Measurements from ENCODE around the gene NAA40.

Gene NAA40

GRCh38 chr11:63986156-63986931, 47.5 kb downstream of the NAA40 start, which contains the start of gene OTUB1:
Gene OTUB1, plus strand, starts transcription at chr11:63986438. Its CDS starts 19 bp downstream, at chr11:63986457.
- no peak for DNase-seq (ENCODE audit: low read depth, low spot score)

DNA sequence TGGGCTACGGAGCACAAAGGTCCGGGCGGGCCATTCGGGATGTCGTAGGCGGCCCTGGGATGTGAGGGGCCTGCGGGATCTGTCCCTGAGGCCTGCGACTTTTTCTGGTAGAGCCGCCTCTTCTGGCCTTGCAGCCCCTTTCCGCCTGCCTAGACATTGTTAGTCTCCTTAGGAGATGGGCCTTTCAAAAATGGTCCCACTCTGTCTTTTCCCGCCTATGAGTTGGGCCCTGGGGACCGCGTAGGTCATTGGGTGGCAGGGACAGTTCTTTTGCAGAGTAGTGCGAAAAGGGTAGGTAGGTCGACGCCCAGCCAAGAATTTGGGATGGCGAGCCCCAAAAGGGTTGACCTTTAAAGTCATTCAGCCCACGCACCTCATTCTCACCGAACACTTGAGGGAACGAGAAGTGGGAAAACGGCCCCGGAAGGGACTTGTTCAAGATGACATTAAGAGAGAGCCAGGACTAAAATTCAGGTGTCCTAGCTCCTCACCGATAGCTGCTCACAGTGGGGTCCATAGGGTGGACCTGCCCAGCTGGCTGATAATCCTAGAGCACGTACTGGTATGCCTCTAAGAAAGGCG, 48.2 kb downstream of the NAA40 start:
- DNase-seq (ENCODE audit: low read depth, low spot score), result no peak

DNA sequence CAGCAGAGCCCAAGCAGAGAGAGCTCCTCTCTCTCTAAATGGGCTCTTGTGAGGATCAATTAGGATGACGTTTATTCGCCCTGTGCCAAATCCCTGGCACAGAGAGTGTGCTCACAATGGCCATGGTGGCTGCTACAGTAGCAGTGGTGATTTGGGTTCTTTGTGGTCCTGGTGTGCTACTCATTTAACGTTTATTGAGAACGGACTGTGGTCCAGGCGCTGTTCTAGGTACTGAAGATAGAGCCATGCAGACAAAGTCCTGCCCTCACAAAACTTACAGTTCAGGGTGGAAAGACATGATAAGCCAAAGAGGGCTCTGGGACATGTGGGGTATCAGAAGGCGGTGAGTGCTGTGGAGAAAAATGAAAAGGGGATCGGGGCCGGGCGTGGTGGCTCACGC, 52.8 kb downstream of the NAA40 start:
- no peak for DNase-seq (ENCODE audit: low read depth, low spot score)

- DNase-seq (ENCODE audit: low read depth, low spot score), result no peak
Observed at GRCh38 chr11:63993100-63993499, 54.3 kb downstream of the NAA40 start.

- DNase-seq (ENCODE audit: low read depth, low spot score), result no peak
Observed at GRCh38 chr11:63993993-63994392, 55.2 kb downstream of the NAA40 start.

GRCh38 chr11:63996512-63996911, 57.7 kb downstream of the NAA40 start:
- no peak for DNase-seq (ENCODE audit: low read depth, low spot score)

GRCh38 chr11:63997104-63997700, 58.4 kb downstream of the NAA40 start:
- no peak for DNase-seq (ENCODE audit: low read depth, low spot score)

GRCh38 chr11:63997801-63998337, 59.1 kb downstream of the NAA40 start:
- no peak for DNase-seq (ENCODE audit: low read depth, low spot score)

DNA sequence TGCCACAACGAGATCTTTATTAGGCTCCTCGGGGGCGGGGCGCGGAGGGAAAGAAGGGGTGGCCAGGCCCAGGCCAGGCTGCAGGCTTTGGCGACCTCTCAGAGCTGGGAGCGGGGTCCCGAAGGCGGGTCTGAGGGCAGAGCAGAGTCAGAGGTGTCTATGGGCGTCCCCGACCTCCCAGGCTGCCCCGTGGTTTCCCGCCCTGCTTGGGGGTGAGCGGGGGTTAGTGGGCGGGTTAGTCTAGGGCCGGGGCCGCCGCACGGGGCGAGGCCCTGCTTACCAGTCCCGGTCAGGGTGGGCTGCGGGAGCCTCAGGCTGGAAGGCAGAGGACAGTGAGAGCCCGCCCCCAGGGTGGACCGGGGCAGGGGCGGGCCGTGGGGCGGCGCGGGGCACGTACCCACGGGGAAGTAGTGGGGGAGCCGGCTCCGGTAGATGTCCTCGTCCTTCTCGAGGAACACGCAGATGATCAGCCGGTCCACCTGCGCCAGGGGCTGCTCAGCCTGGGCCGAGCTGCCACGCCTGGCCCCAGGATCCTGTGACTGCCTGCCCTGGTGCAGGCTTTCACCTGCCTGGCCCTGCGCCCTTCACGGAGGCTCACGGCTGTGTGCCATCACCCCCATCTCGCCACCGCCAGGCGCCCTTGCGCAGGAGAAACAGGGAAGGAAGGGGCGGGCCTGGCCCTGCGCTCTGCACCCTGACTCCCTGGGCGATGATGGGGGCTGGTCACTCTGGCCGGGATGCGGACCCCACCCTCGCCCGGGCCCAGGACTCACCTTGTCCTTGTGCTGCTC, 60.0 kb downstream of the NAA40 start:
- no peak for DNase-seq (ENCODE audit: low read depth, low spot score)

DNA sequence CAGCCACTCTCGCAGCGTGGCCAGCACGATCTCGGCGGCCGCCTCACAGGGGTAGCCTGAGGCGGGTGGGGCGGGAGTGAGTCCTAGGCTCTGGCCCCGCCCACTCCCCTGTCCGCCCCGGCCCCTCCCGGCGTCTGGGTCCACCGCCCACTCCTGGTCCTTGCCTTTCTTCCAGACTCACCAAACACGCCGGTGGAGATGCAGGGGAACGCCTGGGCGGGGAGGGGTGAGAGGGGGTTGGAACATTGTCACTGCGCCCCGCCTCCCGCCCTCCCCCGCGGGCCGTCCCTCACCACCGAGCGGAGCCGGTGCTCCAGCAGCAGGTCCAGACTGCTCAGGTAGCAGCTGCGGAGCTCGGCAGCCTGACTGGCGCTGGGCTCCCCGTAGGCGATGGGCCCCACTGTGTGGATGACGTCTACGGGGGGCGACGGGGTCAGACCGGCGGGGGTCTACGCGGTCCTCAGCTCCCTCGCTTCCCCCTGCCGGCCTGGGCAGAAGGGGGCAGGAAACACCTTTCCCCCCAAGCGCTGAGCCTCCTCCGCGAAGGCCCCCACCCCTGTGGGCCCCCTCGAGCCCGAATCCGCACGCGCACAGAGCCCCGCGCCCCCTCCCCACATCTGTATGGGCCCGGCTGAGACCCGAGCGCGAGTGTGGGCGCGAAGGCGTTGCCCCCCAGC, 60.7 kb downstream of the NAA40 start:
- DNase-seq (ENCODE audit: low read depth, low spot score), result no peak

GRCh38 chr11:64000026-64000739, 61.4 kb downstream of the NAA40 start:
- no peak for DNase-seq (ENCODE audit: low read depth, low spot score)

GRCh38 chr11:64000740-64001483, 62.1 kb downstream of the NAA40 start:
- no peak for DNase-seq (ENCODE audit: low read depth, low spot score)

DNA sequence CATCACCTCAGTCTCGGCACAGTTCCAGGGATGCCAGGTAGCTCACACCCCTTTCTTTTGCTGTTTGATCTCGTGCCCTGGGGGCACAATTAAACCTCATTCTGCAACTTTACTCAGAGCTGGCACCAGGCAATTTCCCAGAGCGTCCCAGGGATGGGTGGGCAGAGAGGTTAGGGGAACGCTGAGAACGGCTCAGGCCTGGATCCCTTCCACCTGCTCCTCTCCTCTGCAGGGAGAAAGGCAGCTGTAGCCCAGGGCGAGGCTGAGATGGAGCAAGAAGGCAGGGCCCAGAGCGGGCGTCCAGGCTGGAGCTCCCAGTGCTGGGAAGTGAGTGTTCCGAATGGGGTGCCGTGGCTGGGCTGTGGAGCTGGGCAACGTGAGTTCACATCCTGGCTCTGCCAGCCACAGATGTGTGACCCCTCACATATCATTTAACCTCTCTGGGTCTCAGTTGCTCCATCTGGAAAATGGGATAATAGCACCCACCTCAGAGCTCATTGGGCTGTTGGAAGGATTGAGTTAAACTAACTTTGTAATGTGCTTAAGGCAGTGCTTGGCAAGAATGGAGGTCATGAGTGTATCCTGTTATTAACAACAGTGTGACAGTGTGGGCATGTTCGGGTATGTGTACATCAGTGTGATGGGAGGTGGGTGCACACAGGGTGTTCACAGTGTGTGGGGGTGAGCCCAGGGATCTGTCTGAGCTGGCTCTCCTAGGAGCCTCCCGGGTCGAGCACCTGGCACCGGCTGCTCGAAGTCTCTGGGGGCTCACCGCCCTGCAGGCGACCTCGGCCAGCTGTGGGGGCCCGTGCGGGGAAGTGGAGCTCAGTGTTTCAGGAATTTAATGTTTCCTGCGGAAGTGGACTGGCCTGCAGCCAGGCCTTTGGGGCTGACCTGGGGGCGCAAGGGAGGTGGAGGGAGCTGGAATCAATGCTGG, 63.0 kb downstream of the NAA40 start:
- DNase-seq (ENCODE audit: low read depth, low spot score), result no peak

DNA sequence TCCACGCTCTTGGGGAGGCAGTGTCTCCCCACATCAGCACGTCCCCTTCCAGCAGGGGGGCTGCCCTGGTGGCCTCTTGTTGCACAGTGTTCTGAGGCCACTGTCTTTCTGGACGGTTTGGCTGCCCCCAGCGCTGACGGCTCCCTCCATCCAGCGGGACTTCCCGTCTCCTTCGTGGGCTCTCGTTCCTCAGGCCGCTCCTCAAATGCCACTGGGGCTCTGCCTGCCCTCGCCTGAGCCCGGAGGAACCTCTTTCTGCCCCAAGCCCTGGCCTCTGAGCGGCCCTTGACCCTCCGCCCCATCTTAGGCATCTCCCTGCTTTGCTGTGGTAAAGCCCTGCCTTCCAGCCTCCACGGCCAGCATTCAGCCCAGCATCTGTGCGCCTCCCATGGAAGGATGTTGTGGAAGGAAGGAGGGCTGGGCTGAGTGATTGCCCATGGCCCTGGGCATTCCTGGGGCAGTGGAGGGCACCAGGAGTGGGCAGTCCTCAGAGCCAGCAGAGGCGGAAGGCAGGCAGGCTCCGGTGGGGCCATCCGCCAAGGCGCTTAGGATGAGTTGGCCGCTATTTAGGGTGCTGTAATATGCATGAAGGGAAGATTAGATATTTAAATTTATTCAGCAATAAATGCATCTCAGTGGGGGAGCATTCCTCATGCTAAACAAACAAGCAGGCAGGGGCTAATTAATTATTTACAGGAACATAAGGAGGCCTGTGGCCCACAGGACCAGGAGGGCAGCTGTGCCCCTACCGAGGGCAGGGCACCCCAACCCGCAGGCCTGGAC, 65.2 kb downstream of the NAA40 start:
- DNase-seq (ENCODE audit: low read depth, low spot score), result no peak

DNA sequence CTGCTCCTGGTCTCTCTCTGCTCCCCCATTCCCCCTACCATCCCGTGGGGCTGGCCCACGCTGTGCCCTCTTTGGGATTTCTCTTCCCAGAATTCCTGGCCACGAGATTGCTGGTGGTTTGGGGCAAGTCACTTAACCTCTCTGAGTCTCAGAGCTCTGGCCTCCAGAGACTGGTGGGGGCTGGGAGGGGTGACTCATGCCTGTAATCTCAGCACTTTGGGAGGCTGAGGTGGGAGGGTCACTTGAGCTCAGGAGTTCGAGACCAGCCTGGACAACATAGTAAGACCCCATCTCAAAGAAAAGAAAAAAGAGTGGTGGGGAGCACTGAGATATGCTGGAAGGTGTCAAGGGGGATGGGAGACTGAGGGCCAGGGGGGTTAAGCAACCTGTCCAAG, 65.8 kb downstream of the NAA40 start:
- DNase-seq (ENCODE audit: low read depth, low spot score), result no peak

GRCh38 chr11:64005691-64006090, 66.9 kb downstream of the NAA40 start:
- no peak for DNase-seq (ENCODE audit: low read depth, low spot score)

- DNase-seq (ENCODE audit: low read depth, low spot score), result no peak
Observed at GRCh38 chr11:64006398-64006797, 67.6 kb downstream of the NAA40 start.
